DND-41 (cell line): ENCODE results near the gene RYR2.

Experiments
- EZH2 ChIP-seq: IDR thresholded peaks from 3 replicates; pipeline ENCODE4 v1.6.1; 2012; ENCODE audit warnings: borderline replicate concordance, low read depth, mild to moderate bottlenecking, moderate library complexity, low read length, inconsistent platforms; ENCODE audit not compliant: severe bottlenecking
- TF ChIP-seq, protein P1 (sequence below): IDR thresholded peaks from 2 replicates; pipeline ENCODE4 v1.5.1; 2012; ENCODE audit warnings: borderline replicate concordance, low read length, moderate library complexity, mild to moderate bottlenecking; ENCODE audit not compliant: poor library complexity, severe bottlenecking; ENCODE audit errors: extremely low read depth

DNA sequence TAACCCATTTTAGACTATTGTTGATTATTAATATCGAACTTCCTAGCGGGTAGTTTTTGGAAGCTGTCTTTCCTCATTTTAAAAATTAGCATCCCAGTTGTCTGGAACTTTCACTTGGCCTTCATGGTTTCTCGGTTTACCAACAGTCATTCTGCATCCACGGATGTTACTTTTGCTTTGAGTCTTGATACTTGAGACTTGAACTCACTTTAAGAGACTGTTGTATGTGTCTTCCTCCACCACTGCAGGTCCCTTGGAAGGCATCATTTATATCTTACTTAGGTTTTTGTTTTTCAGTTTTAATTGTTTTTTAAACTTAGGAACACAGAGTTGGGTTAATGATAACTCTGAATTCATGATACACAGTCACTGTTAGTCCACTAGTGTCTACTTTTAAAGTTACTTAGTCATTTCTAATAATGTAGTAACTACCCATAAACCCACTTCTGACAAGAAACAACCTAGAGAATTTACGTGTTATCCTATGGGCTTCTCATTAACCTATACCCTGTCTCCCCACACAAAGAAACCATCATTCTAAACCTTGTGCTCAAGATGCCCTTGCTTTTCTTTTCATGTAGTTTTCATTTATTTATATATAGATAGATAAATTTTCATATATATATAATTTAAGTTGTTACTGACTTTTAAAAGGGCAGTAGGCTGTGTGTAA is 696.1 kb downstream of the RYR2 start:
- TF ChIP-seq, protein P1, sequence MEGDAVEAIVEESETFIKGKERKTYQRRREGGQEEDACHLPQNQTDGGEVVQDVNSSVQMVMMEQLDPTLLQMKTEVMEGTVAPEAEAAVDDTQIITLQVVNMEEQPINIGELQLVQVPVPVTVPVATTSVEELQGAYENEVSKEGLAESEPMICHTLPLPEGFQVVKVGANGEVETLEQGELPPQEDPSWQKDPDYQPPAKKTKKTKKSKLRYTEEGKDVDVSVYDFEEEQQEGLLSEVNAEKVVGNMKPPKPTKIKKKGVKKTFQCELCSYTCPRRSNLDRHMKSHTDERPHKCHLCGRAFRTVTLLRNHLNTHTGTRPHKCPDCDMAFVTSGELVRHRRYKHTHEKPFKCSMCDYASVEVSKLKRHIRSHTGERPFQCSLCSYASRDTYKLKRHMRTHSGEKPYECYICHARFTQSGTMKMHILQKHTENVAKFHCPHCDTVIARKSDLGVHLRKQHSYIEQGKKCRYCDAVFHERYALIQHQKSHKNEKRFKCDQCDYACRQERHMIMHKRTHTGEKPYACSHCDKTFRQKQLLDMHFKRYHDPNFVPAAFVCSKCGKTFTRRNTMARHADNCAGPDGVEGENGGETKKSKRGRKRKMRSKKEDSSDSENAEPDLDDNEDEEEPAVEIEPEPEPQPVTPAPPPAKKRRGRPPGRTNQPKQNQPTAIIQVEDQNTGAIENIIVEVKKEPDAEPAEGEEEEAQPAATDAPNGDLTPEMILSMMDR, result no peak
- TF ChIP-seq EZH2, result no peak
